Measurements from ENCODE around the gene CLCN5.

- TF ChIP-seq, protein P1, sequence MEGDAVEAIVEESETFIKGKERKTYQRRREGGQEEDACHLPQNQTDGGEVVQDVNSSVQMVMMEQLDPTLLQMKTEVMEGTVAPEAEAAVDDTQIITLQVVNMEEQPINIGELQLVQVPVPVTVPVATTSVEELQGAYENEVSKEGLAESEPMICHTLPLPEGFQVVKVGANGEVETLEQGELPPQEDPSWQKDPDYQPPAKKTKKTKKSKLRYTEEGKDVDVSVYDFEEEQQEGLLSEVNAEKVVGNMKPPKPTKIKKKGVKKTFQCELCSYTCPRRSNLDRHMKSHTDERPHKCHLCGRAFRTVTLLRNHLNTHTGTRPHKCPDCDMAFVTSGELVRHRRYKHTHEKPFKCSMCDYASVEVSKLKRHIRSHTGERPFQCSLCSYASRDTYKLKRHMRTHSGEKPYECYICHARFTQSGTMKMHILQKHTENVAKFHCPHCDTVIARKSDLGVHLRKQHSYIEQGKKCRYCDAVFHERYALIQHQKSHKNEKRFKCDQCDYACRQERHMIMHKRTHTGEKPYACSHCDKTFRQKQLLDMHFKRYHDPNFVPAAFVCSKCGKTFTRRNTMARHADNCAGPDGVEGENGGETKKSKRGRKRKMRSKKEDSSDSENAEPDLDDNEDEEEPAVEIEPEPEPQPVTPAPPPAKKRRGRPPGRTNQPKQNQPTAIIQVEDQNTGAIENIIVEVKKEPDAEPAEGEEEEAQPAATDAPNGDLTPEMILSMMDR (IDR thresholded peaks at IDR 0.05 in 4 of 5, conservative IDR thresholded peaks at IDR 0.05 in 1 of 5) = no peak
- no peak for TF ChIP-seq POLR2A (IDR thresholded peaks at IDR 0.05)
Observed at GRCh38 chrX:50045823-50046222, 123.4 kb downstream of the CLCN5 start.

Data from gastrocnemius medialis (tissue), 4 donors.